22Rv1 (cell line): ENCODE measurements around the gene ORMDL3.

ENCODE experiments used
- CTCF ChIP-seq: fragments of 450-650 bp; IDR thresholded peaks from 2 replicates; pipeline ENCODE4 v1.5.1; 2017; ENCODE audit warnings: mild to moderate bottlenecking
- ZFX ChIP-seq: fragments of 450-650 bp; IDR thresholded peaks from 2 replicates; pipeline ENCODE4 v1.6.1; 2017; ENCODE audit warnings: antibody characterized with exemption, borderline replicate concordance

GRCh38 chr17:39970157-39970692 is 42.8 kb upstream of the ORMDL3 start:
- TF ChIP-seq CTCF (no peak), ZFX (no peak)
